Activated CD4-positive, alpha-beta T cell treated with anti-CD3 and anti-CD28 coated beads for 1 hour (primary cell): ENCODE measurements around the gene MACF1.
"Not testable (repeated sequence)": the region's sequence is repeated elsewhere in the genome, so short reads cannot be mapped to it uniquely, and the experiment has no call there.

Source experiments
- DNase-seq: peaks from one replicate; pipeline ENCODE4 v3.0.0-alpha.2; 2020

Gene MACF1

GRCh38 chr1:39204441-39205081, at the start of gene MACF1:
TSS of gene MACF1 (plus strand) at chr1:39204695. CDS start at chr1:39205023, 328 bp downstream.
- no peak for DNase-seq

- DNase-seq = no peak
These were observed 47.2 kb upstream of the MACF1 start for GRCh38 chr1:39157304-39157703.

GRCh38 chr1:39158327-39159086, 46.0 kb upstream of the MACF1 start:
- no peak for DNase-seq

- DNase-seq = no peak
These were observed 45.1 kb upstream of the MACF1 start for GRCh38 chr1:39159224-39160036.

GRCh38 chr1:39160703-39161102, 43.8 kb upstream of the MACF1 start:
- no peak for DNase-seq

GRCh38 chr1:39161811-39162210, 42.7 kb upstream of the MACF1 start:
- DNase-seq = not testable (repeated sequence)

- no peak for DNase-seq
These were observed 41.0 kb upstream of the MACF1 start for GRCh38 chr1:39163469-39163868.

- DNase-seq = no peak
These were observed 40.2 kb upstream of the MACF1 start for GRCh38 chr1:39164256-39164655.

GRCh38 chr1:39165049-39165448, 39.4 kb upstream of the MACF1 start:
- no peak for DNase-seq

- no peak for DNase-seq
These were observed 39.0 kb upstream of the MACF1 start for GRCh38 chr1:39165488-39165887.

GRCh38 chr1:39167632-39168209, 36.8 kb upstream of the MACF1 start:
- no peak for DNase-seq

- no peak for DNase-seq
These were observed 36.0 kb upstream of the MACF1 start for GRCh38 chr1:39168301-39169080.

- no peak for DNase-seq
These were observed 33.5 kb upstream of the MACF1 start for GRCh38 chr1:39170731-39171667.

GRCh38 chr1:39173119-39173994, 31.1 kb upstream of the MACF1 start:
- no peak for DNase-seq

- DNase-seq = no peak
These were observed 30.5 kb upstream of the MACF1 start for GRCh38 chr1:39173995-39174380.

GRCh38 chr1:39174390-39175081, 30.0 kb upstream of the MACF1 start:
- DNase-seq = no peak

- DNase-seq = no peak
These were observed 26.8 kb upstream of the MACF1 start for GRCh38 chr1:39177706-39178105.

- no peak for DNase-seq
These were observed 25.7 kb upstream of the MACF1 start for GRCh38 chr1:39178541-39179431.

- no peak for DNase-seq
These were observed 23.2 kb upstream of the MACF1 start for GRCh38 chr1:39181311-39181710.
